T47D (cell line): ENCODE measurements around the gene PLA2G6.

Experiments
- DNase-seq, 2 experiments: peaks; one replicate each; pipeline versions ENCODE4 v3.0.0 to v3.0.0-alpha.2; 2011 to 2012; ENCODE audit warnings: low read depth in 1 of 2, low spot score in 1 of 2
- JUND ChIP-seq: IDR thresholded peaks from 2 replicates; pipeline ENCODE4 v1.6.1; 2012; ENCODE audit warnings: low read depth
- in situ Hi-C: cut with HindIII; loops from 2 replicates; pipeline ENCODE4 v1.10.0; 2016; ENCODE audit warnings: low sequenced_read_pairs, low pct_unique_long_range_greater_than_20kb

PLA2G6 gene, protein sequence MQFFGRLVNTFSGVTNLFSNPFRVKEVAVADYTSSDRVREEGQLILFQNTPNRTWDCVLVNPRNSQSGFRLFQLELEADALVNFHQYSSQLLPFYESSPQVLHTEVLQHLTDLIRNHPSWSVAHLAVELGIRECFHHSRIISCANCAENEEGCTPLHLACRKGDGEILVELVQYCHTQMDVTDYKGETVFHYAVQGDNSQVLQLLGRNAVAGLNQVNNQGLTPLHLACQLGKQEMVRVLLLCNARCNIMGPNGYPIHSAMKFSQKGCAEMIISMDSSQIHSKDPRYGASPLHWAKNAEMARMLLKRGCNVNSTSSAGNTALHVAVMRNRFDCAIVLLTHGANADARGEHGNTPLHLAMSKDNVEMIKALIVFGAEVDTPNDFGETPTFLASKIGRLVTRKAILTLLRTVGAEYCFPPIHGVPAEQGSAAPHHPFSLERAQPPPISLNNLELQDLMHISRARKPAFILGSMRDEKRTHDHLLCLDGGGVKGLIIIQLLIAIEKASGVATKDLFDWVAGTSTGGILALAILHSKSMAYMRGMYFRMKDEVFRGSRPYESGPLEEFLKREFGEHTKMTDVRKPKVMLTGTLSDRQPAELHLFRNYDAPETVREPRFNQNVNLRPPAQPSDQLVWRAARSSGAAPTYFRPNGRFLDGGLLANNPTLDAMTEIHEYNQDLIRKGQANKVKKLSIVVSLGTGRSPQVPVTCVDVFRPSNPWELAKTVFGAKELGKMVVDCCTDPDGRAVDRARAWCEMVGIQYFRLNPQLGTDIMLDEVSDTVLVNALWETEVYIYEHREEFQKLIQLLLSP

GRCh38 chr22:38181453-38182200 lies at the start of gene PLA2G6:
Gene PLA2G6 (minus strand): TSS chr22:38181830. CDS start chr22:38169426, 12,404 bp downstream.
- in situ Hi-C loops = no loop called here
- TF ChIP-seq JUND = 0 out of 2 replicates have a peak, but pooled peaks have one; percentile 37
- peak; percentile 64 to 98 for DNase-seq

- no peak for TF ChIP-seq JUND
- no peak for DNase-seq
- in situ Hi-C loops = no loop called here
Measured at GRCh38 chr22:38230916-38231315, 49.3 kb upstream of the PLA2G6 start.

DNA sequence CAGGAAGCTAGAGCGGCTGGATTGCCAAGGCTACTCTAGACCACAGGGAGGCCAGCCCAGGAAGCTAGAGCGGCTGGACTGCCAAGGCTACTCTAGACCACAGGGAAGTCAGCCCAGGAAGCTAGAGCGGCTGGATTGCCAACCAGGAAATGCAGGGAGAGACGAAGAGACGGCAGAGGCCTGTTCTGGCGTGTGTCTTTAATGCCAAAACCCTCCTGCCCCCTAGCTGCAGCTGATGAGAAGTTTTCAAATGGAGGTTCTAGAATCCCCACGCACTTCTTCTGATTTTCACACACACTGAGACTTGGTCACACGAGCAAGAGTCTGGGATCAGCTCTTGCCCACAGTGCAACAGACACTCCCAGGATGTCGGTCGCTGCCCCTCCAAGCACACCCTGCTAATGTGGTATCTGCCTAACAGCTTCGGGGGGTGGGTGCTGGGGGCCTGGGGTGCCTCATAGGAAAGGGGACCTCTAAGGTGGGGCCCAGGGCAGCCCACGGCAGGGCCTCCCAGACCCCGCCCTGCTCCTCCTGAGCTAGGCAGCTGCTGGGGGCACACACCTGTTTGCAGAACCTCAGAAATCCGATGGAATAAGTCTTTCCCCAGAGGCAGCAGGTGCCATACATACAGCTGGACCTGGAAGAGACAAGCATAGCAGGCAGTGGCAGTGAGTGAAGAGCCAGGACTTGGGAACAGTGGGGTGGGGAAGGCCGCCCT lies 48.6 kb upstream of the PLA2G6 start:
- TF ChIP-seq JUND = no peak
- peak in 1 of 2 experiments; percentile 59 for DNase-seq
- in situ Hi-C loops = no loop called here

DNA sequence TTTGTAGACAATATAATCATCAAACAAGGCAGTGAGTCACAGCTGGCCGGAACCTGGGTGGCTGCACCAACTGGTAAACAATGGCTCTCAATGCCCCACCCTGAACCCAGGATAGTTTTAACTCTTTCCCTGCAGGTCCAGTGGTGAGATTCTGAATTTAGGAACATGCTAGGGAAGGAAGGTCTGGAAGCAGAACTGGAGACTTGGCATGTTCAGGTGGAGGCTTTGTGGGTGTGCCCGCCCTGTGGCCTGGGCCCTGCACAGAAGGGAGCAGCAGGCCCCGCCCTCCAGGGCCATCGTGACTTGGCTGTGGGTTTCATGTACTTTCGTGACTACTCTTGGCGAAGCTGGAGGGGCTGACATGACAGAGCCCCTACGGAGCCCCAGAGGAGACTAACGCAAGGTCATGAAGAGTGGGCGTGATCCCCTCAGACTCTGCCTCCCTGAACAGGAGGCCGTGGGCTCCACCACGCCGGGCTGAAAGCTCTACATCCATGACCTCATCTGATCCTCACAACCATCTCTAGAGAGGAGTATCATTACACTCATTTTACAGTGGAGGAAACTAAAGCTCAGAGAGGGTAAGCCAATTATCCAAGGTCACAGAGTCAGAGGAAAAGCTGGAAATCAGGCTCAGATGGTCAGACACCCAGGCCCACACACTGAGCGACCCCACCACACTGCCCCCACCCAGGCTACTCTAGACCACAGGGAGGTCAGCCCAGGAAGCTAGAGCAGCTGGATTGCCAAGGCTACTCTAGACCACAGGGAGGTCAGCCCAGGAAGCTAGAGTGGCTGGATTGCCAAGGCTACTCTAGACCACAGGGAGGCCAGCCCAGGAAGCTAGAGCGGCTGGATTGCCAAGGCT lies 47.5 kb upstream of the PLA2G6 start:
- in situ Hi-C loops = no loop called here
- TF ChIP-seq JUND = no peak
- DNase-seq = peak in 1 of 2 experiments; percentile 77

DNA sequence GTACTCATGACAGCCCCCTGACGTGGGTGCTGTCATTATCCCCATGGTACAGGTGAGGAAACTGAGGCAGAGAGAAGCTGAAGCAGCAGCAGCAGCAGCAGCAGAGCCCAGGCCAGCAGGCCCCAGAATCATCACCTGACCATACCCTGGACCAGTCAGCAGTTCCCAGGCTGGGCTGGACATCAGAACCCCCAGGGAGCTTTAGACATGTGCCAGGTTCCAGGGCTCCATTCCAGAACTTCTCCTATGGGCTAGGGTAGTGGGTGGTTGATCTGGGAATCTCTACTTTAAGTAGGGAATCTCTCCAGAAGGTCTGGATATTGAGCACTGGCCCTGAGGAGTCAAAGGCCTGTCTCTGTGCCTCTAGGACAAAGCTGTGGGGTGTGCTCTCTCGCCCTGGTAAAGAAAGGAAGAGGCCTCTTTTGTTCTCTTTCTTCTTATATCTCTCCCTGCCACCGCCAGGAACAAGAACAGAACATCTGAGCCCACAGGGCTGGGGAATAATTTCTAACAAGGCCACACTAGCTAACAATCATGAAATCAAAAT lies 46.8 kb upstream of the PLA2G6 start:
- in situ Hi-C loops = no loop called here
- no peak for TF ChIP-seq JUND
- DNase-seq = no peak

GRCh38 chr22:38226853-38227649 lies 45.4 kb upstream of the PLA2G6 start:
- in situ Hi-C loops = no loop called here
- no peak for DNase-seq
- no peak for TF ChIP-seq JUND

GRCh38 chr22:38223289-38223960 lies 41.8 kb upstream of the PLA2G6 start:
- DNase-seq = peak in 1 of 2 experiments; percentile 77
- TF ChIP-seq JUND = no peak
- in situ Hi-C loops = no loop called here

- no peak for TF ChIP-seq JUND
- peak; percentile 66 to 95 for DNase-seq
- in situ Hi-C loops = no loop called here
Measured at GRCh38 chr22:38222797-38223119, 41.1 kb upstream of the PLA2G6 start.

GRCh38 chr22:38221908-38222796 lies 40.5 kb upstream of the PLA2G6 start:
- DNase-seq = no peak
- in situ Hi-C loops = no loop called here
- TF ChIP-seq JUND = no peak

DNA sequence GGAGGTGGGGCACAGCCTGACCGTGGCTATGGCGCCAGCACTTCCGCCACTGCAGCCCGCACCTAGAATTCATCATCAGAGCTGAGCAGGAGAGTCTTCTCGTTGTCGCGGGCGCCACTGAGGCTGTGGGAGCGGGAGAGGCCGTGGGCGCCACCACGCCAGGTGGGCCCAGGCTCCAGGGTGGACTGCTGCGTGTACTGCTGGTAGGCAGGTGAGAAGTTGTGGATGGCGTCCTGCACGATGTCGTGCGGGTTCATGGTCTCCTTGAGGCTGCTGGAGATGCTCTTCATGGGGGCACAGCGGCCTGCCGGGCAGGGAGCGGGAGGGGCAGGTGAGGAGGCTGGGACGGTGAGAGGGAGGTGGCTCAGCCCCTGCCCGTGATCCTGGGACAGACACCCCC lies 39.8 kb upstream of the PLA2G6 start:
- TF ChIP-seq JUND = no peak
- in situ Hi-C loops = no loop called here
- DNase-seq = no peak
